HG03135 (cell line): ENCODE data around the gene PPP2R5D.
"Not testable (repeated sequence)": the region's sequence is repeated elsewhere in the genome, so short reads cannot be mapped to it uniquely, and the experiment has no call there.

ENCODE experiments used
- ATAC-seq: cut with Tn5 transposase; IDR thresholded peaks from one replicate; pipeline ENCODE4 v1.9.1; 2021; ENCODE audit warnings: mild to moderate bottlenecking, moderate library complexity; ENCODE audit not compliant: unreplicated experiment

Gene PPP2R5D

GRCh38 chr6:43021270-43022047 is 37.1 kb downstream of the PPP2R5D start, which contains the start of gene RRP36:
RRP36 (plus strand) TSS chr6:43021623; CDS start chr6:43021655, 32 bp downstream.
- ATAC-seq: peak; percentile 59

GRCh38 chr6:43024436-43024835 is 40.1 kb downstream of the PPP2R5D start:
- no peak for ATAC-seq

GRCh38 chr6:43026365-43026764 is 42.0 kb downstream of the PPP2R5D start:
- no peak for ATAC-seq

GRCh38 chr6:43029120-43029519 is 44.8 kb downstream of the PPP2R5D start:
- ATAC-seq: no peak

- no peak for ATAC-seq
Observed at GRCh38 chr6:43032326-43032725, 48.0 kb downstream of the PPP2R5D start.

GRCh38 chr6:43033496-43034189 is 49.3 kb downstream of the PPP2R5D start:
- ATAC-seq: no peak

- ATAC-seq: no peak
Observed at GRCh38 chr6:43034190-43034525, 49.8 kb downstream of the PPP2R5D start.

- no peak for ATAC-seq
Observed at GRCh38 chr6:43035495-43036194, 51.3 kb downstream of the PPP2R5D start.

- no peak for ATAC-seq
Observed at GRCh38 chr6:43036712-43037111, 52.3 kb downstream of the PPP2R5D start.

- ATAC-seq: no peak
Observed at GRCh38 chr6:43037197-43037596, 52.8 kb downstream of the PPP2R5D start.

- ATAC-seq: no peak
Observed at GRCh38 chr6:43037706-43038105, 53.3 kb downstream of the PPP2R5D start.

GRCh38 chr6:43038727-43039126 is 54.4 kb downstream of the PPP2R5D start:
- ATAC-seq: no peak

GRCh38 chr6:43040542-43041257 is 56.3 kb downstream of the PPP2R5D start:
- ATAC-seq: no peak

GRCh38 chr6:43041475-43041874 is 57.1 kb downstream of the PPP2R5D start:
- ATAC-seq: not testable (repeated sequence)

- no peak for ATAC-seq
Observed at GRCh38 chr6:43043310-43043709, 58.9 kb downstream of the PPP2R5D start.

GRCh38 chr6:43045371-43045930 is 61.1 kb downstream of the PPP2R5D start:
- no peak for ATAC-seq

- ATAC-seq: no peak
Observed at GRCh38 chr6:43047998-43048397, 63.6 kb downstream of the PPP2R5D start.

- ATAC-seq: no peak
Observed at GRCh38 chr6:43050981-43051380, 66.6 kb downstream of the PPP2R5D start.

- ATAC-seq: no peak
Observed at GRCh38 chr6:43052225-43052841, 68.0 kb downstream of the PPP2R5D start.

- ATAC-seq: peak; percentile 18
Observed at GRCh38 chr6:43052842-43053544, 68.6 kb downstream of the PPP2R5D start.
